ENCODE measurements around the gene OVCA2.

DNA sequence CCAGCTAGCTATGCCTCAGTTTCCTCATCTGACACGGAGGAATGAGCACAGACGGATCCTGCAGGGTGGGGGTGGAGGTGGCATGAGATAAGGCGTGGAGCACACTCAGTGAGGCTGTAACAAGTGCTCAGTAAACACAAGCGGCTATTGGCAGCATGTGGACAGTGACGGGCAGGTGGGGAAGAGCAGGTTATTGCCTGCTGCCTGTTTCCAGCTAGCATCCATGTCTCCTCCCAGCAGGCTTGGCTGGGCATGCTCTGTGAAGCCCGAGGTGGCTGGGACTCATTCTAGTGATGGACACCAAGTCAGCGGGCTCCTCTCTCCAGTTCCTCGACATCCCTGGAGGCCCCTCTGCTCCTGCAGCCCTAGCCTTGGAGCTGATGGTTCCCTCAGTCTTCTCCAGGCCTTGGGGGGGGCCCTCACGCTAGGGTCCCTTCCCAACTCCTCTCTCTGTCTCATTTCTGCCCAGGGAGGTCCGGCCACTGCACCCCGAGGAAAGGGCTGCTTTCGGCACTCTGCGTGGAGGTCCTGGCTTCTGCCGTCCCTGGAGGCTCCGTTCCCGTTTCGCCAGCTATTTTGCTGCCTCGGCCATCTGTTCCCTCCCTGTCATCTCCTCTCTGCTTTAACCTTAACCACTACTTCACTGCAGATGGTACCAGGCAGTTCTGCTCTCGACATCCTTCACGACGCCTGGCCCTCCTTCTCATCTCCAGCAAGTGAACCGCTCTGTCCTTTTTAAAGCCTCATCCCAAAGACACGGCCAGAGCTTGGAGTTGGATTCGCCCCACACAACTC, 22.9 kb upstream of the OVCA2 start:
- TF ChIP-seq TAF1 (IDR thresholded peaks at IDR 0.05; ENCODE audit: borderline replicate concordance, low read depth, low read length) (no peak), POLR2A (IDR thresholded peaks at IDR 0.05; ENCODE audit: low read depth, low read length) (no peak), POLR2AphosphoS5 (IDR thresholded peaks at IDR 0.05; ENCODE audit: low read depth, low read length) (no peak)

Data from GM12892 (cell line).